Measurements from ENCODE around the gene ADGRF1. TPM values are rescaled to one million over a fixed set of nuclear protein-coding genes. Genes with fewer than 3 reads are reported as not detected.
"Not testable (repeated sequence)": the region's sequence is repeated elsewhere in the genome, so short reads cannot be mapped to it uniquely, and the experiment has no call there.

Gene ADGRF1
- polyA plus RNA-seq, 12 donors: 0.03 to 0.35 (median 0.19) TPM; not detected in 3

DNA sequence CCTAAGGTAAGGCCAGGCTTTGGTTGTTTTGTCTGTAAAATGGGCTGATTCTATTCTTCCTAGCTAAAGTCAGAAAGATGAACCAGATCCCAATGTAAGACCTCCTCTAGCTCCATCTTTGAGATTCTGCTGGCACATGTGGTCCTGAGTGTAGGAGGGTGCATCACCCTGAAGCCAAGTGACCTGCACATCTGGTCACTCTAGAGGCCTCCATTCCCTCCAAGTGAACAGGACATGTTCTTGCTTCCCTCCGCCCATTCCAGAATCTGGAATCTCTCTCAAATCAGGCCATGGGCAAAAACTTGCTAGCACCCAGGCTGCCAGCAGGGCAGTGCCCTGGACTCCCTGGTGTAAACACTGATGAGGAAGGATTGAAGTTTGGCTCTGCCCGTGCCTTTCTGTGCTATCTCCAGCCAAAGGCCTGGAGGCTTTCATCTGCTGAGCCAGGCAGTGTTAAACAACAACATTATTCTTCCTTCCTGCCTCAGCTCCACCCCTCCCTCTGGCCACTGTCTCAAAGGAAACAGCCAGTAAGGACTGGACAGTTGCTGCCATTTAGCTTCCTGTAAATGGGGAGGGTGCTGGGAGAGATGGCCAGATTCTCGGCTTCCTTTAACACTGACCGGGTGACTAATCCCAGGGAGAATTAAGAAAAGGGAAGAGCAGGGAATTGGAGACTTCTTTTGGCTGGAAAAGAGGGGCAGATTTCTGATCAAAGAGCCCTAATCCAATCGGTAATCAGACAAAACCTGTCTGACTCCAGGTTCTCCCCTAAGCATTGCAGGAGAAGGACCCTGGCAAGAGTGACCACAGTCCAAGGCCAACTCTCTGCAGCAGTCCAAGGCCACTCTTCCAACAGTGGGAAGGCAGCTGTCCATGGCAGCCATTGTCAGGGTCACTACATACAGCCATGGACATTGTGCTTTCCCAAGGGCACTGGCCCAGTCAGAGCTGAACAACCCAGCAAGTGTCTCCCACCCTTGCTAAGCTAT lies 19.5 kb upstream of the ADGRF1 start:
- DNase-seq: no peak

GRCh38 chr6:47059216-47059885 lies 17.2 kb upstream of the ADGRF1 start:
- DNase-seq: no peak

GRCh38 chr6:47057830-47058540 lies 15.9 kb upstream of the ADGRF1 start:
- no peak for DNase-seq

DNA sequence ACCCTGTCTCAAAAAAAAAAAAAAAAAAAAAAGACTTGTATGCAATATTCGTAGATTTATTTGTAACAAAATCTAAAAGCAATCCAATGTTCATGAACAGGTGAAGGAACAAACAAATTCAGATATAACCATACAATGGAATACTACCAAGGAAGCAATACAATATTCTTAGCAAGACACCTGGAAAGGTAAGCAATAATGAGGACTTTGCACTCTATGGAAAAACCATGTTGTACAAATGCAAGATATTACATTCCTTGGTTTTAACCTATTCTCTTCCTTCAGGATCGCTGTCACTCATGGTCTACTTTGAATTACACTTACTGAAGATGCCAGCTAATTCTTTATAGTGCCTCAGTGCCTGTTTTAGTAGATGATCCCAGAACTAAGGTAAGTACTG lies 14.7 kb upstream of the ADGRF1 start:
- no peak for DNase-seq

GRCh38 chr6:47054302-47054701 lies 12.2 kb upstream of the ADGRF1 start:
- not testable (repeated sequence) for DNase-seq

GRCh38 chr6:47048638-47049037 lies 6.5 kb upstream of the ADGRF1 start:
- DNase-seq: no peak

DNA sequence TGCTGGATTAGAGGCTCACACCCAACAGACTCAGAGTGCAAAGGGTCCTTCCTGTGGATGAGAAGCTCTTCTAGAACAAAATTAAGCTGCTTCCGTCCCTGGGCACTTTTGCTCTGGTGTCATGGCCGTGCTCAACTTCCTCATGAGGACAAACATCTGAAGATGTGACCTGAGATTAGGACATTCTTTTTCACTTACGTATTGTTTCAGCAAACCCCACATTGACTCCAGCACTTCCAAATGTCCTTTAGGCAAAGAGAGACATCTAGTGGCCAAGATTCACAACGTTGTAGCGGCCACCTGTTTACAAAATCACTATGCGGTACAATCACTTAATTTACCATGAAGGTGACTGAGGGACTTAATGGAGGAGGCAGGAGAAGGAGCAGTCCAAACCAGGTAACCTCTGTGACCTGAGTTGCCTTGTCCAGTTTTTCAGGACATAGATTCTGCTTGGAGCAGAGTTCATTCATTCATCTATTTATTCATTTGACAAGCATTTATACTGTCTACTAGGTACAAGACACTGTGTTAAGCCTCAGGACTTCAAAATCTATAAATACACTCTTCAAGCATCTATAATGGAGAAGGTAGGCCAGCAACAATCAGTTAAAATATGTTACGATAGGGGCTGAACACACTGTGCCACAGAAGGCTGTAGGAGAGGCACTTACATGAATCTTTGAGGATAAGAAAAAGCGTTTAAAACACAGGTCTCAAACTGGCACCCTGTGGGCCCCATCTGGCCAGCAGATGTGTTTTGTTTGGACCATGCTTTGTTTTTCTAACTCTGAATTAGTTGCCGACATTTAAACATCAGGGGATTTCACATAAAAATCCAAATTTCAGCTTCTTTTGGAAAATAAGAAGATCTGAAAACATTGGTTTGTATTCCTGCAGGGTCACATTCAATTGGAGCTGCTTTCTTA lies 5.6 kb upstream of the ADGRF1 start:
- peak; percentile 63 for DNase-seq

DNA sequence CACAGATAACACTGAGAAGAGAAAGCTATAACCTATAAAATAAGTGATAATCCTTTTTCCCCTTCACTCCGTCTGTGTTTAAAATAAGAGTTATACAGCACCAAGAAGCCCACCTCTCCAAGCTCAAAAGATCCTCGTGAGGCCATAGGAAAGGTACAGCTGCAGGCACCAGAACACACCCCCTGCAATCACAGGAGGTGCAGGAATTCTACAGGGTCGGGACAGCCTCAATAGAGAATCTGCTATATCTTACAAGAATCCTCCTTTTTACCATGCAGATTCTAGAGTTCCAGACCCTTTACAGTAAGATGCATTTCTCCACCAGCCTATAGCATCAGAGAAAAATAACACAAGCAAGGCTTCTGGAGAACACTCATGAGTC lies 5.0 kb upstream of the ADGRF1 start:
- DNase-seq: no peak

DNA sequence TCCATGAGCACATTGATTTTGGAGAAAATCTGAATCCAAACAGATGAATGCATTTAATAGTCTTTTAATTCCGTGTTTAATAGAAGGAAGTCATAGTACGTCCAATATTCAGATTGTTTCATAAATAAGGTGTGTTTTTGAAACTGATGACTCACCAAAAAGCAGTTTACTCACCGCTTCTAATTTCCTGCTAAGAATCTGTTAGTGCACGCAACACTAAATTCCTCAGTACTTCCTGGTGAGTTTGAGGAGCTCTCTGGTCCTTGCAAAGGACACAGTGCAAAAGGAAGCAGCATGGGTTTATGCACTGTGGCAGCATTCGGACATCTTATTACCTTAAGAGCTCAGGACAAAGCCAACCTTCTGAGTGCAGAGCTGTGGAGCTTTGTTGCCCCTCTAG lies 2.3 kb upstream of the ADGRF1 start:
- DNase-seq: no peak

GRCh38 chr6:47043286-47043685 lies 1.2 kb upstream of the ADGRF1 start:
- DNase-seq: no peak

DNA sequence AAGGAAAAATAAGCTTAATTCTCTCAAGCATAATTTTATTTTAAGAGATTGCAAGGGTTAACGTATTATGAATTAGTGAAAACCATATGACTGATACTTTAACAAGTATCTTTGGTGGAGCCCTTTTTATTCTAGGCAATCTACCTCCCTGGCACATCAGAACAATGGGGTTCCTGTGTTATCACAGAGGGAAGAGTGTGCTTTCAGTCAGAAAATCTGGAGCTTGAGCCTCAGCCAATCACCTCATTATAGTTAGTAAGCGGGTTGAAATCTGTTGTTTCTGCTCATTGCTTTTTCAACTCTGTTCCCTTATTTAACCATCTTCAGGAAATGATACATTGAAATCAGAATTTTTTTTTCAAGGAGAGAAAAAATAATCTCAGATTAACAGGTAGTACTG lies 391 bp downstream of the ADGRF1 start:
- DNase-seq: no peak

GRCh38 chr6:47034926-47035325 lies 7.2 kb downstream of the ADGRF1 start:
- DNase-seq: peak; percentile 80

DNA sequence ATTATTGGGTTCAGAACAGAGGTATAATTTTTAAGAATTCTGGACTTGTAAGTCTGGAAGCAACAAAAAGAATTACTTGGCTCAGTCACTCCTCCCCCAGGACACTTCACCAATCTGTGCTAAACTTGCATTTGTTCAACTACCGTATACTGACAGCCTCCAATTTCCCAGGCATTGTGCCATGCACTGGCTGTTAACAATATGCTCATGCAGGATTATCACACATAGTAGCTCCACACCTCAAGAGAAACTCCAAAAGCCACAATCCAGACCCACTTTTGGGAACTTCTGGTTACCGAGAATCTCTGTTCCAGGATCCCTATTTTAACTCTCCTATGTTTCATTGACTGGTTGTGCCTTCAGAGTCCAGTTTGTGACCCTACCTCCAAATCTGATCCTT lies 7.7 kb downstream of the ADGRF1 start:
- DNase-seq: peak; percentile 16

- no peak for DNase-seq
These were observed 9.0 kb downstream of the ADGRF1 start for GRCh38 chr6:47032974-47033765.

DNA sequence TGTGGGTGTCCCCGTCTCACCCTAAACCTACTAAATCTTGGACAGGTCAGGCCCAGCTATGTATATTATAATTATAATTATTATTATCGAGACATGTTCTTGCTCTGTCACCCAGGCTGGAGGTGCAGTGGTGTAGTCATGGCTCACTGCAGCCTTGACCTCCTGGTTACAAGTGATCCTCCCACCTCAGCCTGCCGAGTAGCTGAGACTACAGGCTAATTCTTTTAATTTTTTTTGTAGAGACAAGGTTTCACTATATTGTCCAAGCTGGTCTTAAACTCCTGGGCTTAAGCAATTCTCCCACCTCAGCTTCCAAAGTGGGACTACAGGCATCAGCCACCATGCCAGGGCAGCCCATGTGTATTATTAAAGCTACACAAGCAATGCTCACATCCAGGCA lies 10.5 kb downstream of the ADGRF1 start:
- DNase-seq: no peak

DNA sequence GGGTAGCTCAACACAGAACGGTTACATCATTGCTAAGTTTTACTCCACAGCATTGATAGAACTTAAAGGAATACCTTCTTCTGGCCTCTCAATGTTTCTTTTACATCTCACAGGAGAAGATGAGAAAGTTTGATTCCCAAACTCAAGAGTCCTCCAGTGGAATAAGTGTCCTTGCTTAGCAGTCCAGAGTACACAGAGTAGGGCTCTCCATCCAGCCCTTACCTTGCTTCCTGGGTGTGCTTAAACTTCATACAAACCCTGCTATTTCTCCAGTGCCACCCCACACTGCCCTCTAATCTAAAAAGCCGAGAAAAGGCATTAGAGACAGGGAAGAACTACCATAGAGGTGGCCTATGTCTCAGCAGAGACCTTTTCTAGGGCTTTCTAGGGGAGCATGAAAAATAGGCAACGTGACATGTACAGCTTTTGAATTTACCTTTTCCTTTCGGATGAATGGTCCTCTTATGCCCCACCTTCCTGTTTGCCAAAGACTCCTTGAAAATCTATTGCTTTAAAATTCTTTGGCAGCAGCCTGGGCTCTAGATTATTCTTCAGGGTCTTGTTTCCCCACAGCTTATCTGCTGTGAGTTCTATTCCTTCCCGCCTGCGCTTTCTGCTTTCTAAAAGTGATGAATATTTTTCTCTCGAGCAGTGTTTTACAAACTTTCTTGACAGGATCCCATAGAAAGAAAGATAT lies 12.1 kb downstream of the ADGRF1 start:
- DNase-seq: no peak

GRCh38 chr6:47028835-47029360 lies 13.2 kb downstream of the ADGRF1 start:
- no peak for DNase-seq

GRCh38 chr6:47027315-47027714 lies 14.8 kb downstream of the ADGRF1 start:
- DNase-seq: no peak

DNA sequence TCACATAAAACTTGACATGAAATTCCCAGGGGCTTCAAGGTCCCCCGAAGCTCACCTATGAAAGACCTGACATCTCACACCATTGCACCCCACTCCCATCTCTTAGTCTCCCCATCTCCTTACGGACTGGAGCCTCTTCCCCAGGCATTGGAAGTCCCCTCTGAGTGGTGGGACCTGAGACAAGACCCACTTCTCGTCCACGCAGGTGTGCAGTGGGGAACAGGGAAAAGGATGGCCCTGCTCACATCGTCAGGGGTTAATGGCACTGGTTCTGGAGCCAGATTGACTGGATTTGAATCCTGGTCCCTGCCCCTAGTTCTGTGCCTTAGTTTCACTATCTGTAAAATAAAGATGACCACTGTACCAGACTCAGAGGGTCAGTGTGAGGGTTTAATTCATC lies 15.5 kb downstream of the ADGRF1 start:
- no peak for DNase-seq

DNA sequence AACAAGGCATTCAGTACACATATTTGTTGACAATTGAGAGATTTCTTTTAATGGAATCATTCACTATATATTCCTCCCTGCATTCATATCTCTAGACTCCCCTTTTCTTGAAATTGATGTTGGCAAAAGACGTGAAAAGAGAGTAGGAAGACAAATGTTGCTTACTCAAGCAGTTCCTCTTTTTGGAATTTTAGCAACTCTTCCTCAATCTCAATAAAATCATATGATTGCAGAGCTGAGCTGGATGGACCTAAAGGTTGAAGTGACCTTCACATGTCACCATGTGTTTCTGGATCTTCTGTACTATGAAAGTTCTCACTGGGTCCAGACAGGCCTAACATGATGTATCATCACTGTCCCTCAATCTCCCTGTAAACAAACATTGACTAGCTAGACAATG lies 18.6 kb downstream of the ADGRF1 start:
- DNase-seq: no peak

Data from muscle of arm (tissue), 12 donors.